ENCODE results near the gene AVPI1.
"Not testable (repeated sequence)": the region's sequence is repeated elsewhere in the genome, so short reads cannot be mapped to it uniquely, and the experiment has no call there.

The AVPI1 gene

DNA sequence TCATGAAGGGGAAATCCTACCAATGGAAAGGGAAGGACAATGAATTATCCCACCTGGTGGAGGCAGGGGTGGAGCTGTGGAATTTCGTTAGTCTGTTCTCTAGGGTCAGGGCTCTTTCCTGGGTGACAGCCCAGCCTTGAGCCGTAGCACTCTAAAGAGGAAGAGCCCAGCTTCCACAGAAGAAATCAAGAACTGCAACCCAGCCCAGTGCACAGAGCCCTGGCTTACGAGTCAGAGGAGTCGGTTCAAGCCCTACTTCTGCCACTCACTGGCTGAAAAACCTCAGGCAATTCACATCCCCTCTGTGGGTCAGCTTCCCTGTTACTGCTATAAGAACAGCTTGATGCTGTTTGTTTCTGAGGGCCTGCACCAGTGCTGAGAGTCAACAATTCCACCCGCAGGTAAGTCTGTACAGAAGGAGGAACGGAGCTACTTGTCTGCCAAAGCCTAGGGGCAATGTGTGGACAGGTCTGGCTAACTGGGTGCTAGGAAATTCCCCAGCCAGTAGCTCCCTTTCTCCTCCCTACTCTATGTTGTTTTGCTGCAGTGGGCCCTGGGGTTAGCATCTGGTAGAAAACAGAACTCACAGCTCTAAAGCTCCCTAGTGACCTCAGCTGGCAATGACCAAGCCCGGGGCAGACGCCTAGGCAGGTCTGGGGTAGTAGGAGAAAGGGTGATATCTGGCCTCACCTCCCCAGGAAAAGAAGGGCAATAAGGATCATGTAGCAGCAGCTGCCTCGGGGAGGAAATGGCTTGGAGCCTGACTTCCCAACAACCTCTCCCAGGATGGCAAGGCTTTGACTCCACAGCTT lies 3.3 kb downstream of the AVPI1 start:
- no peak for DNase-seq (ENCODE audit: low read depth, low spot score)

DNA sequence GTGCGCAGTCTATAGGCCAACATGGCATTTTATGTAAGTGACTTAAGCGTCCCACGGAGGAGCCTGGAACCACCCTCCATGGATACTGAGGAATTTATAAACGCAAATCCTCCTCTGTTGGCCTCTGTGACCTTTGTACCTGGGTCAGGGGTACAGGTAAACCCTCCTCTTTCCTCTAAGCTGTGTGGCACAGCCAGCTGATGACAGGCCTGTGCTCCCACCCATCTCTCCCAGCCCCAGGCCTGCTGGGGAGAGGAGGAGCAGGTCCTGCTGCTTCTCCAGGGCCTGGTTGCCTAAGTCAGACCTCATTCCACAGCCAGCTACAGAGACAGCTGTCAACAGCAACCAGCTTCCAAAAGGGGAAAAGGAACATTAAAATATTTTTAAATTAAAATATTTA lies 5.0 kb downstream of the AVPI1 start:
- no peak for DNase-seq (ENCODE audit: low read depth, low spot score)

DNA sequence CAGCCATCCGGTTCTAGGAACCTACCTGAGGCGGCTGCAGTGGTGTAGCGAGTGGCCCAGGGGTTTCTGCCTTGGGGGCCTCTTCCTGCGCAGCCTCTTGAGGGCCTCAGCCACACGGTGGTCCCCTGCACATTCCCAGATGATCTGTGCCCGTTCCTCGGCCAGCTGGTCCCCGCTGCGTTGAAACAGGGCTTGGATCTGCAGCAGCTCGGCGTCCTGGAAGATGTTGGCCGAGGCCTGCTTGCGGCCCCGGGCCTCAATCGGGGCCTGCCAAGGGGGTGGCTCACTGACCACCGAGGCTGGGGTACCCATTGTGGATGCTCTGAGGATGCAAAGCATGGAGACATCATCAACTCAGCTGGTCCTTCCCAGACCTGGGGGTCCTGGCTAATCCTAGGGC lies 7.4 kb downstream of the AVPI1 start:
- DNase-seq (ENCODE audit: low read depth, low spot score): no peak

DNA sequence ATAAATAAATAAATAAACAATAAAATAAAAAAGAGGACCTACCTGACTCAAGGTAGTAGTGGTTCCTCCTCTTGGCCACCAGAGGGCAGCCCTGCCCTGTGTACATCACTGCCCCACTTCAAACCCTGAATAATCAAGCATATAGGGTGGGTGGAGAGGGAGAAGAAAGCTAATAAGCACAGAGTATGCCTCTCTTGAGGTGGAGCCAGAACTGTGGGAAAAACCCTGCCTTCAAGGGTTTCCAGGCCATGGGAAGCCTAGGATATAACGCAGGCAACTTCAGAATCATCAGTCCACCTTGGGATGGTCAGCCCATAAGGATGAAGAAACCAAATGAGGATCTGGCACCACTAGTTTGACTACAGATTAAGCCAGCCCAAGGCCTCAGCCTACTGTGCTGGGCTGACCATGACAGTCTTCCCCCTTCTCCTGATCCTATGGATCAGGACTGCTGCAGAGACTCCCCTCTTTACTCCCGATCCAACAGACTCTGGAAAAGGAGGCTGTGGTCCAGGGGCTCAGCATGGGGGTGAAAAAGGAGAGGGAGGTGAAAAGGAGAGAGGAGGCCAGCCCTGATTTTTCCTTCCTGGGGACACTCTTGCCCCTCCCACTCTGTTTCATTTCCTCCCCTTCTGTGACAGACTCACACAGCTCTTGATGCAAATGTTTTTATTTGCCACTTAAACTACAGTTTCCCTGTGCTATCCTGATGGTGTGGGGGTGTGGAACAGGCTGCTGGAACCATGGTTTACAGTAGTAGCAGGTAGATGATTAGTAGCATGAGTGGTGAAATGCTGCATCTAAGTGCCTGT lies 10.1 kb downstream of the AVPI1 start:
- DNase-seq (ENCODE audit: low read depth, low spot score): no peak

DNA sequence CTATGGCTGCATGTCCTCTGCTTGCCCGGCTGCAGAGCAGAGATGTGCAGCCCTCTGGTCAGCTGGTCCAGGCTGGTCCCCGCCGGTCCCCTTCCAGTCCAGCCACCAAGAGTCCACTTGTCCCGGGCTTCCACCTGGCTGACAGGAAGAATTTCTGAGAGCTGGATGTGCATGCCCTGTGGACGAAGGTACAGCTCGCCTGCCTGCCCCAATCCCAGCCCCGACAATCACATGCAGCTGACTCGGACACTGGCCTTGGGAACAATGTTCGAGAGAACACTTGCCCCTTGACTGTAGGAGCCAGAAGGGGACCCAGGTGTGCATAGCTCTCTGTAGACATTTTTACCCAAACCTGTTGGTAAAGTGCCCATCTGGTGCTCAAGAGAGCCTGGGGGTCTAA lies 11.8 kb downstream of the AVPI1 start:
- no peak for DNase-seq (ENCODE audit: low read depth, low spot score)

DNA sequence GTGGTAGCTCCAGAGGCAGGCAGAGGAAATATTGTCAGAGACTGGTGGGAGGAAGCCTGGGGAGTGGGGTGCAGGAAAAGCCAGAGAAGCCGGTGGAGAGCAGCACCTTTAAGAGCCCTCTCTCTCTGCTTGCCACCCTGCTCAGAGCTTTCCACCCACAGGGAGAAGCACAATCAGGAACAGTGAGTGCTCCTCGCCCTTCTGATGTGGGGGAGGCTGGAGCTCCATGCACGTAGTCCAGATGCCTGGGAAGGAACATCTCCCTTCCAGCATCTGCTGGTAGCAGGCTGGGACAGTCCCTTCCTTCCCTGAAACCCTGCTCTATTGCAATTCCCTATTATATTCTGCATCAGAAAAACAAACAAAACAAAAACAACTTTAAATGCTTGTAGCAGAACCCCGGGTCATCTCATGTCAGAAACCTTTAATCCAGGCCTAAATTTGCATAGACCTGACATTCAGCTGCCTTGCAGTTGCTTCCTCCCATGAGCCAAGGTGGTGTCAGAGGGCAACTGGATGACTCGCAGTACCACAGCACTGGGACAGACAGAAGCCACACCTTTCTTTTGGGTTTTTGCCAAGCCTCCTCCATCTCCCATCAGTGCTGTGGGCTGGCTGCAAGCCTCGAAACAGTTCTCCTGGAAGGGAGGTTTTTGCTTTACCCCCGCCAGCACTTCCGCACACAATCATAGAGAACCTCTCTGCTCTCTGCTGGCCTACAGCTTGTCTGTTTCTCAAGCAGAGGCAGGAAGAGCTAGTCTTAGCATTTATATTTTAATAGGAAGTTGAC lies 13.1 kb downstream of the AVPI1 start:
- no peak for DNase-seq (ENCODE audit: low read depth, low spot score)

DNA sequence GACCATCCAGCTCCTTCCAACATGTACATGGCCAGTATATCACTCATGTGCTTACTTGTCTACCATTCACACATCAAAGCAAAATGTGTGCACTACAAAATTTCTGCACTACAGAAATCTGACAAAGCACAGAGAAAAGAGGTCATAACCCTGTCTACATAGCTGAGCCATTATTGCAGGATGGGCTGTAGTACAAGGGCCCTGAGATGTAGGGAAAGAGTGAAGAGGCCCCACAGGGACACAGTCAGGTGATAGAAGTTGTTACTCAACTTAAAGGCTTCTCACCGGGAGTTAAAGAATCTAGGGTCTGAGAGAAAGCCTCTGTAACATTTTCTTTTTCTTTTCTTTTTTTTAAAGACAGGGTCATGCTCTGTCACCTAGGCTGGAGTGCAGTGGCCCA lies 17.5 kb downstream of the AVPI1 start:
- no peak for DNase-seq (ENCODE audit: low read depth, low spot score)

DNA sequence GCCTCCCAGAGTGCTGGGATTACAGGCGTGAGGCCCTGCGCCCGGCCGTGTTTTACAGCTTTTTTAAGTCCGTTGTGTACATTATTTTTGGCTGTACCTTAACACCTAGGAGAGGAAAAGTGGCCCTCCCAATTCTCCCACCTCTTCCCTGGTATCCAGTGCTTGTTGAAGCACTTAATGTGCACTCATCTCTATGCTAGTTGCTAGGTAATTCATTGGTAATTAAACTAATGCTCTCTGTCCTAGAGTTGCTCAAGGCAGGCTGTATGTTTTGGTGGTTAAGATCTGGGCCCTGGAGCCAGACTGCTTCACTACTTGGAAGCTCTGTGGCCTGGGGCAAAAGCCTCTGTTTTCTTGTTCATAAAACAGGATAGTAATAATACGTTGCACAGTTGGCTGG lies 19.6 kb downstream of the AVPI1 start:
- no peak for DNase-seq (ENCODE audit: low read depth, low spot score)

DNA sequence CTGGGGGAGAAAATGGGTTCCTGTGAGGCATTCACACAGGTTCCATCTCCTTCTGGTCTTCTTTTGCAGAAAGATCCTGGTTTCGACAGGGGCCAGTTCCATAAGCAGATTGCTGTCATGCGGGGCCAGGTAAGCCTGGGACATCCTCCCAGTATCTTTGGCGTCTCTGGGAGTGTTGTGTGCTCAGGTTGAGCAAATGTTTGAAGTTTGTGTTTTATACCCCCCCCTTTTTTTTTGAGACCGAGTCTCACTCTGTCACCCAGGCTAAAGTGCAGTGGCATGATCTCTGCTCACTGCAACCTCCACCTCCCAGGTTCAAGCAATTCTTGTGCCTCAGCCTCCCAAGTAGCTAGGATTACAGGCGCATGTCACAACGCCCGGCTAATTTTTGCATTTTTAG lies 20.0 kb downstream of the AVPI1 start:
- no peak for DNase-seq (ENCODE audit: low read depth, low spot score)

DNA sequence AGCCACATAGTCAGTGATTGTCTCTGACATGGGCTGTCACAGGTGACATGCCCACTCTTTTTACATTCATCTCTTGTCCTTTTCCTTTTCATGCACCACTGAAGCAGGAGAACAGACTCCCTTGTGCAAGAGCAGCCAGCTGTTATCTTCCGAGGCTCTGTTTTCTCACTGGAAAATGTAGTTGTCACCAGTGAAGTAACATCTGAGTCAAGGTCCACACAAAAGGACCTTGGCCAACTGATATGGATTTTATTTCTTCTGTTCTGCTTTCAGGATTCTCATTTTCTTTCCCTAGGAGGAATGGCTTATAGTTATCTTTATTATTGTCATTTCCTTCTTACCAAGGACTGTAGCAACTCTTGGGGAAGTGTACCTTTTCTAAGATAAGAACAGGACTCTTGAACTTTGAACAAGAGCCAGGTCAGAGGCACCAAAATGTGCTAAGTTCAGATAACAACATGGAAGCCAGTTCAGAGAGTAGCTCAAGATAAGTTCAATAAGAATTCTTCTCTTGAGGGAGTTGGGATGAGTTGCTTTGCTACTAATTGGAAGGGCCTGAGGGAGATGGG lies 22.7 kb downstream of the AVPI1 start:
- DNase-seq (ENCODE audit: low read depth, low spot score): no peak

DNA sequence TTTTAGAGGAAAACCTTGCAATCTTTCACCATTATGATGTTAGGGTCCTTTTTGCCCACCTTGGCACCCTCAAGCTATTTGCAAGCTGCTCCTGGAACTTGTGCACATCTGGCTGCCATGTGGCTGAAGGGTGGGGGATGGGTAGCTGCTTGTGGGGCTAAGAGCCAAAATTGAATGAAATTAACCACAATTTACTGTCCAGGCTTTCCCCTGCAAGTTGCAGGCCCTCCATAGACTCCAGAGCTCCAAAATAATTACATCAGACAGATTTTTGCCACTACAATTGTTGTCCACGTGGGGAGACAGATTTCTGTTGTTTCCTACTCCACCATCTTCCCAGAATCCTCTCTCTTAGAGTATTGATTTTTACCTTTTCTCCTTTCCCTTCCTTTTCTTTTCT lies 27.5 kb downstream of the AVPI1 start:
- no peak for DNase-seq (ENCODE audit: low read depth, low spot score)

DNA sequence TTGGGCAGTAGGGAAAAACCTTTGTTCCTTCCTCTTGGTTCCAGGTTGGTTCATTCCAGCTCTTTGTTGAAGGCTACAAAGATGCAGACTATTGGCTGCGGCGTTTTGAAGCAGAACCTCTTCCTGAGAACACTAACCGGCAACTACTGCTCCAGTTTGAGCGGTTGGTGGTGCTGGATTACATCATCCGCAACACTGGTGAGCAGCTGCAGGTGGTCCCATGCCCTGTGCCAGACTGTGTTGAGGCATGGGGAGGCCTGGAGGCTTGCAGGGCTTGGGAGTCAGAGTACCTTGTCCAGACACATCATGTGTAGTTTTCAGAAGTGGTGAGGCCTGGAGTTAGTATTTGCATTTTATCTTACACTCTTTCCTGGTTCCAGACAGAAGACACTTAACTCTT lies 30.3 kb downstream of the AVPI1 start:
- no peak for DNase-seq (ENCODE audit: low read depth, low spot score)

DNA sequence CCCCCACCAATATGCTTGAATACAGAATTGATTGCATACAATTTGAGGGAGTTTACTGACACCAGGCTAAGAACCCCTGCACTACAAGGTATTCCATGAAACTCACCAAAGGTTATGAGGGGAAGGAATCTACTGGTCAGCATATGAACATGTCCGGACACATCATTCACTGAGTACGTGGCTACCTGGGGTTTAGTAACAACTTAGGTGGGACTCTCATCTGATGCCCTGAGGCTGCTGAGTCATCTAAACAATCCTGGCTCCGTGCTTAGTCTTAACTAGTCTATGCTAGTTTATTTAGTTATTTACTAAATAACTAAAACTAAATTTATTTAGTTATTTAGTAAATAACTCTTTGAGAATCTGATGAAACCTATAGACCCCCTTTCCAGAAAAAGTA lies 35.3 kb downstream of the AVPI1 start:
- no peak for DNase-seq (ENCODE audit: low read depth, low spot score)

DNA sequence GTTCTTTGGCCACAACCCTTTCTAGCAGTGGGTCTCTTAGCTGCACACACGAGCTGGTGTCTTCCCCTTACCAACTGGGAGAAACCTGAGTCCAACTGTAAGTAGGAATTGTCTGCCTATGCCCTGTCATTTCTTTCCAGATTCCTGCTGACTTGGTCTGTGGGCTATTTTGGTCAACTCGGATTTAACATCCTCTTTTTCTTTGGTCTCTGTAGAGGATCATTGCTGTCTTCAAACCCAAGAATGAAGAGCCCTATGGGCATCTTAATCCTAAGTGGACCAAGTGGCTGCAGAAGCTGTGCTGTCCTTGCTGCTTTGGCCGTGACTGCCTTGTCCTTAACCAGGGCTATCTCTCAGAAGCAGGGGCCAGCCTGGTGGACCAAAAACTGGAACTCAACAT lies 36.3 kb downstream of the AVPI1 start:
- no peak for DNase-seq (ENCODE audit: low read depth, low spot score)

DNA sequence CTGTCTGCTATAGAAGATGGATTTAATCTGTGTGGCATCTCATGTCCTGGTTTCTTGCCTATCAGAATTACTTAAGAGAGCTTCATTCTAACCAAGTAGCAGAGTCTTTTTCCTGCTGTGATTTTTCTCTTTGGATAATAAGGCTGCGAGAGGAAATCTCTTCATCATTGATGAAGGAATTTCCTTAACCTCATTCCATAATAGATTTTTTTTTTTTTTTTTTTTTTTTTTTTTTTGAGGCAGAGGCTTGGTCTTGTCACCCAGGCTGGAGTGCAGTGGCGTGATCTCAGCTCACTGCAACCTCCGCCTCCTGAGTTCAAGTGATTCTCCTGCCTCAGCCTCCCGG lies 37.7 kb downstream of the AVPI1 start:
- DNase-seq (ENCODE audit: low read depth, low spot score): not testable (repeated sequence)

DNA sequence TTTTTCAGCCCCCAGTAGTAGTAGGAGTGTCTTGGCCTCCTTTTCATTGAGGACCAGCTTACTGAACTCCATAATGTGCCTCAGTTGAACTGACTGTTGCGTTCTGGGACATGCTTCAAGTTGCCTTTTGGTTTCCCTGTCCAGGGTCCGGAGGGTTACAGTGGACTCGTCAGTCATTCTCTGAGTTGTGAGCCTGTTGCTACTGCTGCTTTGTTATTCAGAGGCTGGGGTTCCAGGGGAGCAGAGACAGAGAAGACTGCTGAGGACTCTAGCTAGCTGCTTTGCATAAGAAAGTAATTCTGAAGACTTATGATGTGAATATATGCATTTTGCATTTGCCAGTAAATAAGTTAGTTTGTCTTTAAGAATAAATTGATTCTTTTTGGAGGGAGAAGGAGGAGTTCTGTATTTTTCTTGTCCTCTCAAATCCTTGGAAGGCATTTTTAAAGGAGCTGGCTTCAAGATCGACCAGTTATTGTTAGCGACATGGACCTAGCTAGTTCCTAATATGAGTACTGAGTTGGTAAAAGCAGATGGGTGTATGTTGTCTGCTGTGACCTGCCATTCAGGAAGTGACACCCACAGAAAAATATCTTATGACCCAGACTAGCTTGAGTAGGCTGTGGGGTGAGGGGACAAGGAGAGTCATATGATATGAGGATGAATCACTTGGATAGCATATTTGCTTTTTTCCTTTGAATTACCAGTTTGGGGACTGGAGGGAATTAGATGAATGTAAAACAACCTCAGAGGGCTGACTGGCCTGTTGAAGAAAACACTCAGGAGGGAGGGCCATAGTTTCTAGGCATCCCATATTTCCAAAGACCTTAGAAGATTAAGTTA lies 38.3 kb downstream of the AVPI1 start:
- peak; percentile 70 for DNase-seq (ENCODE audit: low read depth, low spot score)

DNA sequence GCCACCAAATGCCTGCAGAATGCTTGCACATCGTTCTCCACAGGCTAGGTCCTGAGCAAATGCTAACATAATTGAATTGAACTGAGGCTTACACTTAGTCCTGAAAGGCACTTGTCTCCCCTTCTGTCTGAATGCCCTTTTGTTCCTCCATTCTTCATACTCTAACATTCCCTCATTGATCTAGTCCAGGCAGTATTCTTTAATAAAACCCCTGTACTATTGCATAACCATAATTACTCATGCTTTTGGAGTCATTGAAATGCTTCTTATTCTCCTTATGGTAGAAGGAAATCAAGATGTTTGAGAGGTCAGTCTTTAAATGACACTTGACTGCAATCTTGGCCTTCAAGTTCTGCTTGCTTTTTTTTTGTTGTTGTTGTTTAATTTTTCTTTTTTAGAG lies 39.5 kb downstream of the AVPI1 start:
- DNase-seq (ENCODE audit: low read depth, low spot score): no peak

DNA sequence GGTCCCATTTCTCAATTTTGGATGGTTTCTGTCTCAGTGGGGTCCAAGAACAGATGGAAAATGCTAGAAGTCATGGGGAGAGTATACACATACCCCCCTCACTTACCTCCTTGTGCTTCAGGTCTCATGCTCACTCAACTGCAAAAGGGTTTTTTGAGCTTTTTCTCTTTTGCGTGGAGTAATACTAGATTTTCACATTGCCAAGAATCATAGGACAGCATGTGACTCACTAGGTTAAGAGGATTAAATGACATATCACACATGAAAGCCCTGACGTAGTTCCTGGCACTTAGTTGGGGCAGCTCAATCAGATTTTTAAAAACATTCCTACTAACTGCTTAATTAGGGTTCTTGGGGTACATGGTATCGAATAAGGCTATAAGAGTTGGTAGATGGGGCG lies 42.1 kb downstream of the AVPI1 start:
- DNase-seq (ENCODE audit: low read depth, low spot score): no peak

DNA sequence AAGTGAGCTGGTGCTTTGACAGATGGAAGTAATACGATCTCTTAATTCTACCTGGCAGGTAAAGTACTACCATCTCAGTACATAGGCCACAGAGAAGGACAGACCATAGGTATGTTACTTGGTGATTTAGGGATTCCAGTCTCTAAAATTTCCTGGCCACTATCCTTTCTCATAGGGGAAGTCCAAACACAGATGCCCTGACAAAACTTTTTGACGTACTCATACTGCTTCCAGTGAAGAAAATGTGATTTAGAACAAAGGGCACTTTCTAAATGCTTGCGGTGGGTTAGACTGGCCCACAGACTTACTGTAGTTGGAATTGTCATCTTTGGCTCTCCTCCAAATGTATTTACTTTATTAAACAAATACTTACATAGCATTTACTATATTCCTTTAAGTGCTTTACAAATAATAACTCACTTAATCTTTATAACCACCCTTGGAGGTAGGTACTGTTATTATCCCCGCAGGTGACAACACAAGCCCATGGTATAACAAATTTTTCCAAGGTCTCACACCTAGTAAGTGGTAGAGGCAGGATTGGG lies 43.5 kb downstream of the AVPI1 start:
- no peak for DNase-seq (ENCODE audit: low read depth, low spot score)

DNA sequence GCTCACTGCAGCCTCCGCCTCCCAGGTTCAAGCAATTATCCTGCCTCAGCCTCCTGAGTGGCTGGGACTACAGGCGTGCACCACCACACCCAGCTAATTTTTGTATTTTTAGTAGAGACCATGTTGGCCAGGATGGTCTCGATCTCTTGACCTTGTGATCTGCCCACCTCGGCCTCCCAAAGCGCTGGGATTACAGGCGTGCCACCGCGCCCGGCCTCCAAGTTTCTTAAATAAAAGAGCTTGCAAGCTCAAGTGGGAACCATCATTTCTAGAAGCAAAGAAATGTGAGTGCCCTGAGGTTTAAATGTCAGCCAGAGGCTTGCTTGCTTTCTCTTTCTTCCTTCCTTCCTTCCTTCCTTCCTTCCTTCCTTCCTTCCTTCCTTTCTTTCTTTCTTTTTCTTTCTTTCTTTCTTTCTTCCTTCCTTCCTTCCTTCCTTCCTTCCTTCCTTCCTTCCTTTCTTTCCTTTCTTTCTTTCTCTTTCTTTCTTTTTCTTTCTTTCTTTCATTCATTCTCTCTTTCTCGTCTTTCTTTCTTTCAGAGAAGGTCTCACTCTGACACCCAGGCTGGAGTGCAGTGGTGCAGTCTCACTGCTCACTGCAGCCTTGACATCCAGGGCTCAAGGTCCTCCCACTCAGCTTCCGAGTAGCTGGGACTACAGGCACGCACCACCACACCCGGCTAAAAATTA lies 44.4 kb downstream of the AVPI1 start:
- DNase-seq (ENCODE audit: low read depth, low spot score): not testable (repeated sequence)

Measured in smooth muscle cell of the brain vasculature (primary cell).